Measurements from ENCODE around the gene GPC1.

GPC1 gene

DNA sequence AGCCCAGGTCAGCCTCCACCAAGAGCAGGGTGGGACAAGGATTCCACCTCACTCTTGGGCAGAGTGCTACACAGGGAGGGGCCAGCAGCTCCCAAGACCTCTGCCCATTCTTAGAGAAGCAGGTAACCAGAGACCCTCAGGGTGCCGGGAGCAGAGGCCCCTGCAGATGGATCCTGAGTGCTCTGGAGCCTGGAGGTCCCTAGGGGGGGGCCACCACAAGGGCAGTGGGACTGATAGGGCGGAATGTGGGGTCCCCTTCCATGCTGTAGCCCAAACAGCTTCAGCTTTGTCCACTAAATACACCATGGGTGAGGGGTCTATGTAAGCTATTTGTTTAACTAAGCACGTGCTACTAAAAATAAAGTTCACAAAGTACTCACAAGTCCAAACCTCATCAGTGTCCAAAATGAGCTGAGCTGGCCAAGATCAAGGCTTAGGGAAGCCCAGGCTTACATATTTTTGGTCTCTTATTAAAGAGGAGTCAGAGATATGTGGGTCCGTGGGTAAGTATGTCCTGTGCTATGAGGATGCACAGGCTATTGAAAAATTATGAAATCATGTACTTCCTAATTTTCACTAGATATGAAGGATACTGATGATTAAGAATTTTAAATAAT, 21.5 kb upstream of the GPC1 start:
- DNase-seq: no peak

DNA sequence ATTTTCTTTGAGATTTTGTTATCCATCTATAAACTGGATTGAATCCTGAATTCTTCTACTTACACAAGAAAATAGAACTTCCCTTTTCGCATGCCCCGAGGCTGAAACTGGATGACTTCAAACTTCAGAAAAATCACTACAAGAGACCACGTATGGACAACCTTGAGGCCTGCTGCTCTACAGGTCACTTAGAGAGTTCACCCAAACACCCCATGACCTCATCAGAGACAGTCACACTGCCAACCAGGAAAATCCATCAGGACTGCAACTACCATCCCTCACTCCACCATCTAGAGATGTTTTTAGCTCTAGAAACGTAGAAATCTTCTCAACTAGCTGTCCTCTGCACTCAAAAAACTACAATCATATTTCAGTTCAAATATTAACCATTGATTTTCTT, 18.6 kb upstream of the GPC1 start:
- DNase-seq: no peak

DNA sequence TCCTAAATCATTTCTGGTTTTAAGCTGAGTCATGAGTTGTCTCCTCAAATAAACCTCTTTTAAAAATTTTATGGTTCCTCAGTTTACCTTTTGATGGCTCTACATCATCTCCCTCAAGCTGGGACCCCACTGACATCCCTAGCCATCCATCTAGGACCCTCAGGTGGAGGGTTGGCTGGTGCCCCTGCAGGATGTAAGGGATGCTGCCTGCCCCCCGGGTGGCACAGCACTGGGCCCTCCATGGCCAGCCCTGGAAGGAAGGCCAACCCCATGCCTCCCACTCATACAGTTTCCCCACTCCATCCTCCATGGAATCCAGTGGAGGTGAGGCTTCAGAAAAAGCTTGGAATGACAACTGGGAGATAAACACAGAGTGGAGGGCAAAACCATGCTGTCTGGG, 17.2 kb upstream of the GPC1 start:
- DNase-seq: no peak

- DNase-seq: no peak
These were observed 16.2 kb upstream of the GPC1 start for GRCh38 chr2:240419271-240419670.

- DNase-seq: no peak
These were observed 15.7 kb upstream of the GPC1 start for GRCh38 chr2:240419723-240420122.

GRCh38 chr2:240420206-240421104, 15.0 kb upstream of the GPC1 start:
- no peak for DNase-seq

DNA sequence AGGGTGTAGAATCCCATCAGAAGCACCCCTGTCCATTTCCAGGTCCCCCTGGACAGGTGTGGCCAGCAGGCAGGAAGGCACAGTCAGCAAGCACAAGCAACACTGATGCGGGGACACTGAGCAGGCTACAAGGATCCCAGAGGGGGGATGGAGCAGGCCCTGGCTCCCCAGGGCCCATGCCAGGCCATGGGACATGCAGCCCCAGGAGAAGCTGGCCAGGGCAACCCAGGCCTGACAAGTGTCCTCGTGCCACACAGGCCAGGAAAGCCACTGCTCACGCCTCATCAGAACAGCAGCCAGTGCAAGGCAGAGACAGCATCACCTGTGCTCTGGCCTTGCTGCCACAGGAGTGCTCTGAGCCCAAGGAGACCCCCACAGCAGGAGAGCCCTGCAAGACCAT, 14.1 kb upstream of the GPC1 start:
- no peak for DNase-seq

- no peak for DNase-seq
These were observed 12.7 kb upstream of the GPC1 start for GRCh38 chr2:240422658-240423329.

- DNase-seq: no peak
These were observed 11.7 kb upstream of the GPC1 start for GRCh38 chr2:240423788-240424191.

GRCh38 chr2:240424341-240425235, 10.9 kb upstream of the GPC1 start:
- DNase-seq: no peak

- no peak for DNase-seq
These were observed 10.2 kb upstream of the GPC1 start for GRCh38 chr2:240425236-240425615.

DNA sequence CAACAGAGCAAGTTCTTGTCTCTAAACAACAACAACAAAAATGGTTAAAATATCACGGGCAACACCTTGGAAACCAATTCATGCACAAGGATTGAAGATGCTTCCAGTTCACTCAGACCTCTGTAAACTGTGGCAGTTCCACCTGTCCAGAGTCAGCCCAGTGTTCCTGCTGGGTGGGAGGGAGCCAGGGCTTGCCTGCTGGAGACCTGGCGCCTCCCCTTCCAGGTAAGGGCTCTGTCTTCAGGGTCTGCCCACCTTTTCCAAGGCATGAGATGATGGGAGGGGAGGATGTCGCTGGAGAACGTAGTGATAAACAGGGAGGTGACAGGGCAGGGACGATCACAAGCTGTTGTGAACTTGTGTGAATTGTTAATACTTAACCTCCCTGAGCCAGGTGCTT, 9.8 kb upstream of the GPC1 start:
- no peak for DNase-seq

- peak in 1 of 2 donors; percentile 36 for DNase-seq
These were observed 8.4 kb upstream of the GPC1 start for GRCh38 chr2:240426845-240427721.

DNA sequence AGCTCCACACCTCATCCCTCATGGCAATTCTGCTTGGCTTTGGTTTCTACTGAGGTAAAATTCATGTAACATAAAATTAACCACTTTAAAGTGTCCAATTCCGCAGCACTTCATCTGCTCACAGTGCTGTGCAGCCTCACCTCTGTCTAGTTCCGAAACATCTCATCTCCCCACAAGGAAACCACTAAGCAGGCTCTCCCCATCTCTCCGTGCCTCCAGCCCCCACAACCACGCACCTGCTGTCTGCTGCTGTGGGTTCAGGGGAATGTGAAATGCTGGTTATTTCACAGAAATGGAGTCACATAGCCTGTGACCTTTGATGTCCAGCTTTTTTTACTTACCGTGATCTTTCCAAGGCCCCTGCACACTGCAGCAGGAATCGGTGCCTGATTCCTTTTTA, 7.7 kb upstream of the GPC1 start:
- DNase-seq: peak in 1 of 2 donors; percentile 41

- peak in 1 of 2 donors; percentile 34 for DNase-seq
These were observed 7.2 kb upstream of the GPC1 start for GRCh38 chr2:240428245-240428644.

GRCh38 chr2:240429341-240429871, 6.1 kb upstream of the GPC1 start:
- no peak for DNase-seq

DNA sequence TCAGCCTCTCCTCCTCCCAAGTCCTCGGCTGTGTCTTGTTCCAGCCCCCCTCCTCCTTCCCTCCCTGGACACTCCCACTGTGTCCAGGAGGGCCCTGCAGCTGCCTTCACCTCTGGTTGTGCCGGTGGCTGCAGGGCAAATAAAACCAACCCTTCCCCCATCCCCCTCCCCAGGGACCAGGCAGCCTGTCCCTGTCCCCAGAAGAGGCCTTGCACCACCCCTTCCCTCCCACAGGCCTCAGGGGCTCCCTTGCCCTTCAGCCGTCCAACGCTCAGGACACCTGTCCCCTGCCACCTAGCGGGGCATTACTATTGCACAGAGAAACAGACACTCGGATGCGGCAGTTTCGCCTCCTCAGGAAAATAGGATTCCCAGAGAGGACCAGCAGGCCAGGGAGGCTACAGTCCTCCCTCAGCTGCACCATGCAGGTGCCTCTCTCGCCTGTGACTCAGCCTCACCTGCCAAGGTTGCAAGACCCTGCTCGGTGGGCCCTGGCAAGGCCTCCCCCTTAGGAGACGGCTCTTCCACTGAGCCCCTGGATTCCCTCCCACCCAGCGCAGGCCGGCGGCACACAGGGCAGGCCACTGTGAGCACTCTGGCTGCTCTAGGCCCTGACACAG, 5.5 kb upstream of the GPC1 start:
- DNase-seq: no peak

GRCh38 chr2:240430595-240430994, 4.9 kb upstream of the GPC1 start:
- DNase-seq: no peak

- DNase-seq: no peak
These were observed 4.2 kb upstream of the GPC1 start for GRCh38 chr2:240431271-240431660.

- DNase-seq: no peak
These were observed 3.6 kb upstream of the GPC1 start for GRCh38 chr2:240431661-240432424.

Data from stimulated activated CD4-positive, alpha-beta T cell treated with anti-CD3 and anti-CD28 coated beads, Interleukin-2, amount 100 ng/mL, for 24 hours (primary cell).